GM23248 (cell line): ENCODE results near the gene COG5.

Experiments used
- EZH2 ChIP-seq: fragments of 200-600 bp; sonication (generic); IDR thresholded peaks from 2 replicates; pipeline ENCODE4 v1.6.1; 2018; ENCODE audit warnings: antibody characterized with exemption, mild to moderate bottlenecking; ENCODE audit not compliant: insufficient read depth, poor library complexity, severe bottlenecking
- EZH2phosphoT487 ChIP-seq: fragments of 200-600 bp; sonication (generic); IDR thresholded peaks from 2 replicates; pipeline ENCODE4 v1.6.1; 2018; ENCODE audit warnings: antibody characterized with exemption, moderate library complexity, mild to moderate bottlenecking, low read depth; ENCODE audit not compliant: insufficient read depth

DNA sequence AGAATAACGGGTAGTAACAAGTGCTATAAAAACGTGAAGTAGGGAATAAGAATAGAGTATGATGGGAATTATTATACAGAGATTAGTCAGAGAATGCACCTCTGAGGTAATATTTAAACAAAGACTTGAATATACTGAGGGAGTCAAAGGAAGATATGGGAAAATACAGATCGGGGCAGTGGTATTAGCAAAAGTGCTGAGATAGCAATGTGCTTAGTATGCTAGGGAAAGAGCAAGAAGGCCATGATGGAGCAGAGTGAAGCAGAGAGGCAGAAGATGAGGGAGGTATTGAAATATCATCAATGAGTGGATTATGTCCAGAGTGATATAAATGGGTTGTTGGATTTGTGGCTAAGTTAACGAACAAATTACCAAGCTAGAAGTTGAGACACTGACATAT is 190.4 kb downstream of the COG5 start:
- TF ChIP-seq EZH2phosphoT487, result no peak
- TF ChIP-seq EZH2, result no peak
